Measurements from ENCODE around the gene RHO.
"Not testable (repeated sequence)": the region's sequence is repeated elsewhere in the genome, so short reads cannot be mapped to it uniquely, and the experiment has no call there.

Gene RHO

DNA sequence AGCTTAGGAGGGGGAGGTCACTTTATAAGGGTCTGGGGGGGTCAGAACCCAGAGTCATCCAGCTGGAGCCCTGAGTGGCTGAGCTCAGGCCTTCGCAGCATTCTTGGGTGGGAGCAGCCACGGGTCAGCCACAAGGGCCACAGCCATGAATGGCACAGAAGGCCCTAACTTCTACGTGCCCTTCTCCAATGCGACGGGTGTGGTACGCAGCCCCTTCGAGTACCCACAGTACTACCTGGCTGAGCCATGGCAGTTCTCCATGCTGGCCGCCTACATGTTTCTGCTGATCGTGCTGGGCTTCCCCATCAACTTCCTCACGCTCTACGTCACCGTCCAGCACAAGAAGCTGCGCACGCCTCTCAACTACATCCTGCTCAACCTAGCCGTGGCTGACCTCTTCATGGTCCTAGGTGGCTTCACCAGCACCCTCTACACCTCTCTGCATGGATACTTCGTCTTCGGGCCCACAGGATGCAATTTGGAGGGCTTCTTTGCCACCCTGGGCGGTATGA is at the start of gene RHO:
RHO (plus strand) TSS at position 51 of the 512 bp plus-strand sequence; CDS start at position 146, 95 bp downstream.
- FAIRE-seq: no peak

DNA sequence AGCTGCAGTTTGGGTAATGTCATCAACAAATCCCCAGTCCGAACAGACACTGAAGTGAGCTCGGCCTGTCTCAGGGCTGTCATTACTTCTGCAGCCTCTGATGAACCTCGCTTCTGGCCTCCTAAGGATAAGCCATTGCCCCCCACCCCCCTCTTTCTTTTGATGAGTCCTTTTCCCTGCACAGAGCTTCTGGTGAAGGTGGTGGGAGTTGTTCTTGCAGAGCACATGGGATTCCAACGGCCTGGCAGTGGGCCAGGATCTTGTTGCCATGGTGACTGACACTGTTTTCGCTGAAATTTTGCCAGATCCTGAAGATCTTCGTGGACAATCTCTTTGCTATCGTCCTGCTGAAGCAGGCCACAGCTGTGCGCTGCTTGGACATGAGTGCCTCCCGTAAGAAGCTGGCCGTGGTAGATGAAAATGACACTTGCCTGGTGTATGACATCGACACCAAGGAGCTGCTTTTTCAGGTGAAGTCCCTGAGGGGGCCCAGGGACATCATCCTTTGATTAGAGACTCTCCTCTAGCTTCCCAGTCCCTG is 47.1 kb upstream of the RHO start:
- not testable (repeated sequence) for FAIRE-seq

DNA sequence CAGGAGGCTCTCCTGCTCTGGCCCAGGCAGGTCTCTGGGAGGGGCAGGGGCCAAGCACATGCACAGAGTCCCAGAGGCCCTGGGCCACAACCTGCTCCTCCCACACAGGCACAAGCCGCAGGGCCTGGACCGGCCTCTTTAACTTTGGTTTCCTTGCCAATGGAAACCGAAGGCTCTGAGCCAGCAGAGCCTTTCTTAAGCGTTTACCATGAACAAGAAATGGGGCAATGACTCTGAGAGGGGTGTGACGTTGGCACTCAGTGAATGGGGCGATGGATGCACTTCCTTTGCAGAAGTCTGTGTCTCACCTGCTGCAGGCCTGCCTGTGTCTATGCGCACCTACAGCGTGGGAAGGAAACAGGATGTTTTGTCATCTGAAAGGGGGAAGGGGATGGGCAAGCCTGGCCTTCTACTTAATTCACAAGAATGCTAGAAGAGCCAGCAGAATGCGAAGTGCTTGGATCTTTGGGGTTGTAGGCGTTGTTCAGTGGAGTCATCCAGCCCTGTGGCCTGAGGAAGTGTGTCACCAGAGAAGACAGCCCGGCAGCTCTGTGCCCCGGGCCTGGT is 46.6 kb upstream of the RHO start:
- FAIRE-seq: no peak

DNA sequence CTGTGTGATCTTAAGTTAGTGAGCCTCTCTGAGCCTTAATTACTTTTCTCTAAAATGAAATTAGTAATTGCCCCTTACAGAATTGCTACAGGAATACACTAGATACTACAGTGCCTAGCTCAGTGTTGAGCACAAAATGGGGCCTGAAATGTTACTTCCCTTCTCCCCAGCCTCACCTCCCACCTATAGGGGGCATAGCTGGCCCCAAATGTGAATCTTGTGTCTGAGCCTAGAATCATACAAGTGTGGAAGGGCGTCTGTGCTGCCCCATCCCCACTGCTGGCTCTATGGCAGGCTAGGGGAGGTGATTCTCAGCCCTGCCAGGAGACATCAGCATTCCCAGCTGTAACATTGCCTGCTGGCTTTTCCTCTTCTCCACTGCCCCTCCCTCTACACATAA is 45.7 kb upstream of the RHO start:
- FAIRE-seq: no peak

DNA sequence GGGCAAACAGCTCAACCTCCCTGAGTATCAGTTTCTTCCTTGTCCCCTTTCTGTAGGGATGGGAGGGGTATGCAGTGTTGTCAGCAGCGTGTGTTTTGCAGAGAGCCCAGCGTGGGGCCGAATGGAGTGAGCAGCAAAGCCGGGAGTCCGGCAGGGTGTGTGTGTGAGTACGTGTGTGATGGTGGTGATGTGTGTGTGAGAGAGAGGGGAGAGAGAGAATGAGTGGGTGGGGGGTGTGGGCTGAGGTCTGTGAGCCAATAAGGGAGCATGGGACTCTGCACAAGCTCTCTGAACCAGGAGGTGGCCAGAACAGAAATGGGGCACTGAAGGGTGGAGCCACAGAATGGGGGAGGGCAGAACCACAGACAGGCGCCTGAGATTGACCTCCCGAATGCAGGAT is 44.6 kb upstream of the RHO start:
- FAIRE-seq: no peak

DNA sequence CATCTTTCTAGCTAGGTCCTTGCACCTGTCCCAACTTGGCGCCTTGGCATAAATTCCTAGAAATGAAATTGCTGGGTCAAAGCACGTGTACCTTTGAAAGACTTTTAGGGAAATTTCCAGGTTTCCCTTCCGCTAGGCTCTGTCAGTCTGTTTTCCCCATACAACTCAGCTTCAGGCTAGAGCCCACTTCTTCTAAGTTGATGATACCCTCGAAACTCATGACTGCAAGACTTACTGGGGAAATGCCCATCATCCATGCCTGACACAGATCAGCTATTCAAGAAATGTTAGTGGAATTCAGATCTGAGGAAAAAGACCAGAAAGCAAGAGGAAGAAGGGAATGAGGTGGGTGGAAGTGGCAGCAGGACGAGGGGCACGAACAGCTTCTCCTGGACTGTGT is 43.3 kb upstream of the RHO start:
- FAIRE-seq: not testable (repeated sequence)

DNA sequence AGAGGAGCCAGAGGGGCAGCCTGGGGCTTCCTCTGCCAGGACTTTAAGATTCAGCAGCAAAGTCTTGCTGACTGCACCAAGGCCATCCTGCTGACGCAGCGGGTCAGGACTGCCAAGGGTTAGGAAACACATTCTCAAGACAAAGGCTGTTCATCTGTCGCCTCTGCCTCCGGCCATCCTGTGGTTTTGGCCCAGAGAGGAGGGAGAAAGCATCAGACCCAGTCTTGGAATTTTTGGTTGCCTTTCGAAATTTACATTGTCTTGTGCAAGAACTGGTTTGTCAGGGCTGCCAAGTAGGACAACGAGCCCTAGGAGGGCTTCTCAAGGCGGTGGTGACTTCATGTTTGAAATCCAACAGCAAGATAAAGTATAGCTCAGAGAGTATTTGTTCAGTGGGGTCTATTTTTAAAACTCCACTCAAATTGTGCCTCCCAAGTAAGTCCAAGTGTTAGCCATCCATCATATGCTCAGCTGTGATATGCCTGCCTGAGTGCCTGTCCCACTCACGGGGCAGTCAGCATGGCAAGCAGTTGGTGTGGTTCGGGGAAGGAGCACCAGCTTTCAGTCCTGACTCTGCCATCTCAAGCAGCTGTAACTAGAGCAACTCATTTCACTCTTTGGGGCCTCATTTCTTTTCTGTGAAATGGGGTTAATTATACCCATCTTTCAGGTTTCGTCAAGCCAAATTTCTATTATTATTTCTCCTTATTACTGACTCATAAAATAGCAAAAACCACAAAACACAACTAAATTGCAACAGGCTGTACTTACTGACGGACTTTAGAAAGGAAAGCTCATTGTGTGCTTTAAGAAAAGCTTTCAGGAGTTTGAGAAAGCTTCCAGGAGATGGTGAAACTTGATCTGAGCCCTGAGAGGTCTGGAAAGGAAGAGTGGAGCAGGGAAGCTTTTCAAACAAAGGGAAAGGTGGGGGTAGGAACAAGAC is 42.4 kb upstream of the RHO start:
- FAIRE-seq: no peak

DNA sequence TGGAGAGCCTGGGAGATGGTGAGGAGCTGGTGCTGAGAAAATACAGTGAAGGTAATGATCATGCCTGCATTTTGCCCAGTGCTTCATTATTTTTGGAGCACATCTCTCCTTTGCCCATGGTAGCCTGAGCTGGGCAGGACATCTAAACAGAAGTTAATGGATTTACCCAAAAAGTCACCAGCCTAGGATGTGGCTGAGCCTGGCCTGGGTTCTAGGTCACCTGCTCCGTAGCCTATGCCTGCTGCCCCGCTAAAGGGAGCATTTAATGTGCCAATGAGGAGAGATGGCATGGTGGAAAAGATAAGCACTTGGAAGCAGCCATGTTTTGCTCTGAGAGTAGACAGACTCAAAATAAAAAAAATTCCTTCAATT is 41.8 kb upstream of the RHO start:
- no peak for FAIRE-seq

DNA sequence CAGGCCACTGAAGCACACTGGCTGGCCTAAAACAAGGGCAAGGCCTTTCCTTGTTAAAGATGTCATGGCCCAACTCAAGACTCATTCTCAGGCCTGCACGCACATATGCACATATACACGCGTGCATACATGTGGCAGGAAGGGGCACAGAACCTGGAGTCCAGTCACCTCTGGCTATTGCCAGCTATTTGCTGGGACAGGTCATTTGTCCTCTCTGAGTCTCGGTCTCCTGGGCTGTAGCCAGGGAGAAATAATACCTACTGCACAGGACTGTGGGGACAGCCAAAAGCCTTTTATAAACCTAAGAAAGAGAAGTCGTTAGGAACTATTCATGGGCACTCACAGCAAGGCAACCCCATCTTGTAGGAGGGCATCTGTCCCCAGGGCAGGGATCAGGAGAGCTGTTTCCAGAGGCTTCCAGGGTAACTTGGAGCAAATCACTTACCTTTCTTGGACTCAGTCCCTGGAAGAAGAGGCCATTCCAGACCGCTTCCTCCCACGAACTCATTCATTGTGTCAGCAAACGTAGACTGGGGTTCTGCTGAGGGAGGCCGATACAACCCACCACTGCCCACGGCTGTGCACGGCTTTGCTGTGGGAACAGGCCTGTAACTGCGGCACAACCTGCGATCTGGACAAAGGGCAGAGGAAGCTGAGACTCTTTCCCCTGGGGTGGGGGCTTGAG is 41.1 kb upstream of the RHO start:
- FAIRE-seq: no peak

DNA sequence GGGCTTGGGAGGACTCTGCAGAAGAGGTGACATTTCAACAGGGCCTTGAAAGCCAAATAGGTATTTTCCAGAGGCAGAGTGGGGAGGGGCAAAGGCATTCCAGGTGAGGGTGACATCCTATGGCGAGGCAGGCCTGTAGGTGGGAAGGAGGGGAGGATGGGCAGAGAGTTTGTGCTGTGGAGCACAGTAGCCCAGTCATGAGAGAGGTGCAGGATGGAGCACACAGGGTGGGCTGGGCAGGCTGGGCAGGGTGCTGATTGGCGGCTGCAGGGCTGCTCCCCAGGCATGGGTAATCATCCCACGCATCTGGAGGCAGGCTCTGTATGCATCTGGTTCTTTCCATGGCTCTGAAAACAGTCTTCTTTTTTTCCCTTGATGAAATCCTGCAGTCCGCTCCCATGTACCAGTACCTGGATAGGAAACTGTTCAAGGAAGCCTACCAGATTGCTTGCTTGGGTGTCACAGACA is 40.5 kb upstream of the RHO start:
- FAIRE-seq: not testable (repeated sequence)

DNA sequence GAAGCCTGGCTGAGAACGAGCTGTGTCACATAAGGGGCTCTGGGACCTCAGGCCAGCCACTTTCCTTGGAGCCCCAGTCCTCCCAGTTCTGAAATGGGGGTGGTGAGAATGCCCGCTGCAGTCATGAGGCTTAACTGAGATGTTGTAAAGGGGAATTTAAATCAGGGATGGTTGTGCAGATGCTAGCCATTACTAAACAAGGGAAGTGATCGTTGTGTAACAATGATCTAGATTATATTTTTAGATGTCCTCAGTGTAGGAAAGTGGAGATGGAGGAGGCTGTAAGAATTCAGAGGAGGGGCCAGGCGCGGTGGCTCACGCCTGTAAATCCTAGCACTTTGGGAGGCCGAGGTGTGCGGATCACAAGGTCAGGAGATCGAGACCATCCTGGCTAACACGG is 39.2 kb upstream of the RHO start:
- not testable (repeated sequence) for FAIRE-seq

DNA sequence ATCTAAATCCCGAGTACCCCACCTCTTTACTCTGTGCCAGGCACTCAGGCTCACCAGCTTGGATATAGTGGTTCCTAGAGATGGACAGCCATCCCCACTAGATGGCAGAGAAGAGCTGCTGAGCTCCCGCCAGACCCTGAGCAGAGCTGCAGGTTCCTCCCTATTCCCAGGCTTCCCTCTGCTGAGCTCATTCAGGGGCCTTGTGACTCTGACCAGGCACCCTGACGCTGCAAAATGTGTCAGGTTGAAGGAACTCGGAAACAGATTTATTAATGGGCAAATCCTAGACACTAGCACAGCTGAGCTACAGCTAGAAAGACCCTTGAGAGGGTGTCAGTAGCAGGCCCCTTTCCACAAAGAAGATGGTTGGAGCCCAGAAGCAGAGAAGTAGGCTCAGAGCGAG is 38.2 kb upstream of the RHO start:
- peak; percentile 32 for FAIRE-seq

DNA sequence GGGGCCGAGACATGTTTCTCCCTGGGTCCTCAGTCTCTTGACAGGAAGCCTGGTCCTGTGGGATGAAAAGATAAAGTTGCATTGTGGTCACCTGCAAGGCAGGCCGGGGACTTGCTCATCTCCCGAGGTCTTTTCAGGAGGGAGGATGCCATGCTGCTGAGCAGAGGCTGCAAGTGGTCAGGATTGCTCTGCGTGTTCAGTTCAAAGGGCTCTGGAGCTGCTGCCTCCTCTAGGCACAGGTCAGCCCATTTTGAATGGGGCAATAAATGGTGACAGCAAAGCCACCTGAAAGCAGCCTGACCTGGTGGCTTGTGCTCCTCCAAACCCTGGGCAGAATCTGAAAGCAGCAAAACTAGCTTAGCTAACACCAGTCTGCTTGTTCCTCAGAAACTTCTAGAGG is 37.4 kb upstream of the RHO start:
- FAIRE-seq: not testable (repeated sequence)

DNA sequence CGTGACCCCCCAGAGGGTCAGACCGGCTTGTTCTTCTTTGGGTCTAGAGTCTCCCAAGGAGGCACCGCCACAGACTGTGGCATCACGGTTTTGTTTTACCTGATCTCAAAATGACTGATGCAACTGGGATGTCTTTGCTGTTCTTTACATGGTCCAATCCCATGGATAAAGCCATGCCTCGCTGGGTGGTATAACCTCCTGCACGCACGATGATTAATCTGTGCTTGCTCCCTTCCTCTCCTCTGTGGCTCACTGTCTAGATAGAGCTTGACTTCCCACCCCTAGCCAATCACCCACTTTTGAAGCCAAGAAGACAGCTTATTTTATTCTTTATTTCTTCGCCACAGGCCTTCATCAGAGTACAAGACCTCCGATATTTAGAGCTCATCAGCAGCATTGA is 36.6 kb upstream of the RHO start:
- FAIRE-seq: no peak

DNA sequence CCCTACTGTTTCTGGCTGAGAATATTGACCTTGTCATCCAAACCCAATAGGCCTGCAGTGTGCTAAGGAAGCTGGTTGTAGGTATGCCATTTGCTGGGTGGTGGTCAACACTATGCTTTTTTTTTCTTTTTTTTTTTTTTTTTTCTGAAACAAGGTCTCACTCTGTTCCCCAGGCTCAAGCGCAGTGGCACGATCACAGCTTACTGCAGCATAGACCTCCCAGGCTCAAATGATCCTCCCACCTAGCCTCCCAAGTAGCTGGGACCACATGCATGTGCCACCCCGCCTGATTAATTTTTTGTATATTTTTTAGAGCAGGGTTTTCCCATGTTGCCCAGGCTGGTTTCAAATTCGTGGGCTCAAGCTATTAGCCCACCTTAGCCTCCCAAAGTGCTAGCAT is 35.7 kb upstream of the RHO start:
- no peak for FAIRE-seq

DNA sequence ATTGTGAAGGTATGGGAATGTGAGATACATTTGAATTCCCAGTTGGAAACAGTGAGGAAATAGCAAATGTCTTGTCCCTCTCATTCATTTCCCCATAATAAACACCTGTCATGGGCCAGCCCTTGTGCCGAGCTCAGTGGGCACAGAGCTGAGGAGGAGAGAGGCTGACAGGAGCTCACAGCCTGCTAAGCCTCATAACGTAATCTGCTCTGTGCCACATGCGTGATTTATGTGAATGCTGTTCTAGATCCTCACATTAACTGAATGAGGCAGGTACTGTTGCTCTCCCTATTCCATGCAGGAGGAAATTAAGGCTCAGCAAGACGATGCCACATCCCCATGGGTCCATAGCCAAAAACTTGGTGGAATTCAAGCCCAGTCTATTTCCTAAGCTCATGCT is 35.2 kb upstream of the RHO start:
- FAIRE-seq: no peak

DNA sequence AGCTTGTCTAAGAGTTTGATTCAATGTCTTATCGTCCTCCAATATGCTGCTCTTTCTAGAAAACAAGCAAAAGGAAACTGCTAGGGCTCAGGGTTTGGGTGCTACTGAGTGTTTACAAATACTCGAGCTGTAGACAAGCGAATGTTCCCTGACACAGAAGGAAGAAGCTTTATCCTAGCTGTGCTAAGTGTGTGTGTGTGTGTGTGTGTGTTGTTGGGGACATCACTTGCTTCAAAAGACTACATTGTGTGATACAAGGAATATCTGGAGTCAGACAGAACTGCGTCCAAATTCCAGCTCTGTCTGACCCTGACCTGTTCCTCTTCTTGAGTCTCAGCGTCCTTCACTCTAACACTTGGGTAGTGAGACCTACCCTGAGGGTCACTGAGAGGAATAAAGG is 33.9 kb upstream of the RHO start:
- FAIRE-seq: not testable (repeated sequence)

DNA sequence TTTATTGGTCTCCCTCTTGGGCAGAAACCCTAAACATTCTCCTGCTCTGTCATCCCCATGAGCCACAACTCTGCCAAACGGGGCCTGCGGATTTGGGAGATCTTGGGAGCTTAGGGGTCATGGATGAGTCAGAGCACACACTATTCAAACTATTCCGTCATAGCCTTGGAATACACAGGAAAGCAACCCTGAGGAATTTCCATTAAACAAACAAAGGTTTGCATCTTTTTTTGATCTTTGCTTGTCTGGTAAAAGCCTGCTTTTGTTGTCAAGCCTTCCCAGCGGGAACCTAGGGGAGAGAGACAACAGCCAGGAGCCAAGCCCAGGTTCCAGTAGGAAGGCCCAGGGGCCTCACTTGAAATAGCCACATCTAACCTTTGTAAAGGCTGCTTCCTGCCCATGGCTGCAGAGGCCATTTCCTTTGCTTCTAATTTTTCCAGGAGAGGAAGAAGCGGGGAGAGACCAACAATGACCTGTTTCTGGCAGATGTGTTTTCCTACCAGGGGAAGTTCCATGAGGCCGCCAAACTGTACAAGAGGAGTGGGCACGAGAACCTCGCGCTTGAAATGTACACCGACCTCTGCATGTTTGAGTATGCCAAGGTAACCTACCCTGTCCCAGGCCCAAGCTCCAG is 33.3 kb upstream of the RHO start:
- not testable (repeated sequence) for FAIRE-seq

DNA sequence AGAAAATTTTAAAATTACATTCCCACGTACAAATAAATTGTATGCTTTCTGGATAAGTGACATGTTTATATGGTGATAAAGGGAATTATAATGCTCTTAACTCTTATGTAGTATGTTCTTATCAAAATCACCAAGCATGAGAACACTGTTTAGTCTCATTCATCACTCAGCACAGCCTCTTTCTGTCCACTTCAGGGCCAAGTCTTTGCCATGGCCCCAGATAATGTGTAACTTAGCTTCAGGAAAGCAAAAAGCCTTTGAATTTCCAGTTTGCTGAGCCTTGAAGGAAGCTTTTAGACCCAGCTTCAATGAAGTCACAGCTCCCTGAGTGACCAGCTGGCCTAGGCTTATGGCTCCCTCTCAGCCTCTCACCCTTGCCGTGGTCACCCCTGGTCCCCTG is 30.6 kb upstream of the RHO start:
- not testable (repeated sequence) for FAIRE-seq

DNA sequence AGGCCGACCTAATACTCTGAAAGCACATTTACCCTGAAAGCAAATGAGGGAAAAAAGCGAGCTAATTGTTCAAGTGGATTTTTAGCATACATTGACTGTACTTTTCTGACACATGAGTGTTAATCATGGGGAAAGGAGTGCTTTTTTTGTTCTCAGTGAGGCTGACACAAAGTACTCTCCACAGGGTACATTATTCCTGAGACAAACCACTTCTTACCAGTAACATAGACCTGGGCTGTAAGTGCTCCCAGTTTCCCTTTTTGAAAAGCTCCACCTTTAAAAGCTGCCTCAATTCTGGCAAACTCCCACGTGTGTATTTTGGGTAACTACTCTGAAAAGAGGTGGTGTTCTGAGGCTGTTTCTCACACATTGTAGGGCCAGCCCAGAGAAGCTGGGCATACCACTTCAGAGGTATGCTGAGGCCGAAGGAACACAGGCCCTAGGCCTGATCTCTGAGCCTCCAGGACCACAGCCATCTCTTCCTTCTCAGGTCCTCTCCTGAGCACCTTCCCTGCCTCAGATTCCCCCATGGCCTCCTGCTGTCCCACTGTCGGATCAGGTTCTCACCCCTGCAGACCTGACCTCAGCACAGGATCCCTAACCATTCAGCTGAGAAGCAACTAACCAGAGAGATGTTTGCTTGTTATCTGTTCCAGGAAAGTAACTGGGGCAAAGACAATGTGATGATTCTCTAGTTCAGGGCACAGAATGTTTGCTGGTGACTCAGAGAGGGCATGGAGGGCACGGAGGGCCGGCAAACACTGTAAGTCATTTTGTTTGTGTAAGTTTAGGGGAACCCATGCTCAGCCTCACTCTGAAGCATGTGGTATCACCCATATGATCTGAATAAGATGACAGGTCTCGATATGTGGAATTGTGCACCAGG is 29.6 kb upstream of the RHO start:
- not testable (repeated sequence) for FAIRE-seq

DNA sequence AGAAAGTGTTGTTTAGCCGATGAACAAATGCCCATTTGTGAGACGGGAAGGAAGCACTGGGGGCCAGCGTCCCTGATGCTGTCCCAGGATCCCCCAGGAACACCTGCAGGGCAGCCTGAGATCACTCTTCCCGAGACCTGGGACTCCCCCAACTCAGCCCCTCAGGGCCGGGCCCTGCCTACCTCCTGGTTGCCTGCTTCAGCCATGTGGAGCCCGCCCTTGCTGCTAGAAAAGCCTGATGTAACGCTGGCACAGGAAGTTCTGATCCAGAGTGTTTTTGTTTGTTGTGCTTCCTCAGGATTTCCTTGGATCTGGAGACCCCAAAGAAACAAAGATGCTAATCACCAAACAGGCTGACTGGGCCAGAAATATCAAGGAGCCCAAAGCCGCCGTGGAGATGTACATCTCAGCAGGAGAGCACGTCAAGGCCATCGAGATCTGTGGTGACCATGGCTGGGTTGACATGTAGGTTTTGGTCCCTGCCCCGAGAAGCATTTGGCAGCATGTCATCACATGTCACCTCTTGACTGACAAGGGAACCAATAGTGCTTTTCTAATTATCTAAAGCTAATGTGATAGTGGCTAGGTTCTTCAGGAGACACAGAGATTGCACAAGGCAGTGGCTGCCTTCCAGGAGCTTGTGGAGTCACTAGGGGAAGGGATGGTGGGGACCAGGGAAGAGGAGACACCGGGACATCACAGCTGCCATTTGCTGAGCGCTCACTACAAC is 28.7 kb upstream of the RHO start:
- not testable (repeated sequence) for FAIRE-seq
